Measurements from ENCODE around the gene DPP10.

DPP10 gene

GRCh38 chr2:114685102-114685501 is 242.7 kb downstream of the DPP10 start:
- no peak overlapping the region for H2AFZ ChIP-seq (ENCODE audit: low read length)
- H3K4me1 ChIP-seq (ENCODE audit: insufficient read depth, low read length, severe bottlenecking) = no peaks in the 10 kb centered on the region
- no peak overlapping the region for H3K9ac ChIP-seq (ENCODE audit: low read length)
- H3K4me3 ChIP-seq (ENCODE audit: low read depth, low read length, poor library complexity, severe bottlenecking) = no peak overlapping the region
- TF ChIP-seq EZH2 (IDR thresholded peaks at IDR 0.05; ENCODE audit: borderline replicate concordance, low read length) (no peak), CTCF (IDR thresholded peaks at IDR 0.05; ENCODE audit: low read length) (no peak)
- no peaks in the 10 kb centered on the region for H3F3A ChIP-seq (ENCODE audit: insufficient read depth, low read length)
- H3K27me3 ChIP-seq (ENCODE audit: insufficient read depth, low read length) = no peaks in the 10 kb centered on the region
- H3K27ac ChIP-seq (ENCODE audit: low read depth, low read length, poor library complexity, severe bottlenecking) = no peak overlapping the region
- no peaks in the 10 kb centered on the region for H3K79me2 ChIP-seq (ENCODE audit: insufficient read depth, low read length)
- H3K9me2 ChIP-seq (ENCODE audit: low read depth, low read length) = no peaks in the 10 kb centered on the region
- no peaks in the 10 kb centered on the region for H3K9me3 ChIP-seq (ENCODE audit: low read length)
- no peak overlapping the region for H3K4me2 ChIP-seq (ENCODE audit: low read length)
- no peaks in the 10 kb centered on the region for H3K36me3 ChIP-seq (ENCODE audit: insufficient read depth, low read length)
- H4K20me1 ChIP-seq (ENCODE audit: insufficient read depth, low read length) = no peaks in the 10 kb centered on the region

GRCh38 chr2:114688241-114688640 is 245.8 kb downstream of the DPP10 start:
- no peaks in the 10 kb centered on the region for H4K20me1 ChIP-seq (ENCODE audit: insufficient read depth, low read length)
- H3K4me2 ChIP-seq (ENCODE audit: low read length) = no peak overlapping the region

GRCh38 chr2:114698520-114698919 is 256.1 kb downstream of the DPP10 start:
- Histone ChIP-seq H3K9me3 (ENCODE audit: low read length) (no peaks in the 10 kb centered on the region), H3K27ac (ENCODE audit: low read depth, low read length, poor library complexity, severe bottlenecking) (no peak overlapping the region), H3K4me1 (ENCODE audit: insufficient read depth, low read length, severe bottlenecking) (no peaks in the 10 kb centered on the region), H3K9ac (ENCODE audit: low read length) (no peak overlapping the region), H3K4me2 (ENCODE audit: low read length) (no peak overlapping the region), H3K9me2 (ENCODE audit: low read depth, low read length) (no peaks in the 10 kb centered on the region), H4K20me1 (ENCODE audit: insufficient read depth, low read length) (no peaks in the 10 kb centered on the region), H3K79me2 (ENCODE audit: insufficient read depth, low read length) (no peaks in the 10 kb centered on the region), H3F3A (ENCODE audit: insufficient read depth, low read length) (no peaks in the 10 kb centered on the region), H2AFZ (ENCODE audit: low read length) (no peak overlapping the region), H3K4me3 (ENCODE audit: low read depth, low read length, poor library complexity, severe bottlenecking) (no peak overlapping the region), H3K27me3 (ENCODE audit: insufficient read depth, low read length) (no peaks in the 10 kb centered on the region), H3K36me3 (ENCODE audit: insufficient read depth, low read length) (no peaks in the 10 kb centered on the region)
- TF ChIP-seq EZH2 (IDR thresholded peaks at IDR 0.05; ENCODE audit: borderline replicate concordance, low read length) = no peak
- no peak for TF ChIP-seq CTCF (IDR thresholded peaks at IDR 0.05; ENCODE audit: low read length)

More at GRCh38 chr2:114688241-114688640, 245.8 kb downstream of the DPP10 start:
- Histone ChIP-seq H3K9me3 (ENCODE audit: low read length) (no peaks in the 10 kb centered on the region), H2AFZ (ENCODE audit: low read length) (no peak overlapping the region), H3K9me2 (ENCODE audit: low read depth, low read length) (no peaks in the 10 kb centered on the region), H3K27me3 (ENCODE audit: insufficient read depth, low read length) (no peaks in the 10 kb centered on the region), H3K79me2 (ENCODE audit: insufficient read depth, low read length) (no peaks in the 10 kb centered on the region), H3K27ac (ENCODE audit: low read depth, low read length, poor library complexity, severe bottlenecking) (no peak overlapping the region), H3K4me1 (ENCODE audit: insufficient read depth, low read length, severe bottlenecking) (no peaks in the 10 kb centered on the region), H3K9ac (ENCODE audit: low read length) (no peak overlapping the region), H3K4me3 (ENCODE audit: low read depth, low read length, poor library complexity, severe bottlenecking) (no peak overlapping the region), H3F3A (ENCODE audit: insufficient read depth, low read length) (no peaks in the 10 kb centered on the region), H3K36me3 (ENCODE audit: insufficient read depth, low read length) (no peaks in the 10 kb centered on the region)
- TF ChIP-seq CTCF (IDR thresholded peaks at IDR 0.05; ENCODE audit: low read length) (no peak), EZH2 (IDR thresholded peaks at IDR 0.05; ENCODE audit: borderline replicate concordance, low read length) (no peak)

Measured in OCI-LY1 (cell line).